Large intestine (tissue), 3 donors: ENCODE results near the gene NRG3. TPM values are rescaled to one million over a fixed set of nuclear protein-coding genes. Genes with fewer than 3 reads are reported as not detected.

ENCODE experiments used
- DNase-seq, 2 donors: peaks; one replicate each; pipeline versions ENCODE4 v3.0.0 to v3.0.0-alpha.2; 2013
- H3K27ac ChIP-seq: one replicate; pipeline ENCODE4 v1.5.1; 2013; ENCODE audit warnings: low read length
- H3K27me3 ChIP-seq: 2 replicates; pipeline ENCODE4 v1.6.1; 2013; ENCODE audit warnings: low read length; ENCODE audit not compliant: control insufficient read depth, insufficient read depth
- H3K36me3 ChIP-seq: 2 replicates; pipeline ENCODE4 v1.6.1; 2013; ENCODE audit warnings: low read length; ENCODE audit not compliant: control insufficient read depth, insufficient read depth
- H3K4me1 ChIP-seq: one replicate; pipeline ENCODE4 v1.6.1; 2013; ENCODE audit warnings: low read length; ENCODE audit not compliant: control insufficient read depth, insufficient read depth
- H3K4me3 ChIP-seq: one replicate; pipeline ENCODE4 v1.5.1; 2013; ENCODE audit warnings: low read length
- H3K9me3 ChIP-seq: one replicate; pipeline ENCODE4 v1.6.1; 2013; ENCODE audit warnings: mild to moderate bottlenecking, low read depth, low read length, moderate library complexity; ENCODE audit not compliant: control insufficient read depth
- WGBS: methylation state at CpG from one replicate; pipeline ENCODE4 v1.1.5; 2013; ENCODE audit warnings: low lambda C conversion rate; ENCODE audit not compliant: insufficient coverage; 5-methylcytosine and 5-hydroxymethylcytosine counted together
- polyA plus RNA-seq: library from polyadenylated mRNA; unstranded; fragments of 120-200 nt; gene quantifications from one replicate; pipeline ENCODE4 v1.2.1, GENCODE V29; 2013

NRG3 gene
- polyA plus RNA-seq, 1 donor = 0.96 TPM

- WGBS = no CpG with 5 or more reads among the region's 3 CpGs
- Histone ChIP-seq H3K4me1 (no peaks in the 10 kb centered on the region), H3K27ac (no peak overlapping the region), H3K36me3 (no peaks in the 10 kb centered on the region), H3K9me3 (no peaks in the 10 kb centered on the region), H3K4me3 (no peak overlapping the region), H3K27me3 (no peaks in the 10 kb centered on the region)
- no peak for DNase-seq
Measured at GRCh38 chr10:82289945-82290344, 415.0 kb downstream of the NRG3 start.

GRCh38 chr10:82294874-82295378 is 419.9 kb downstream of the NRG3 start:
- Histone ChIP-seq H3K4me3 (no peak overlapping the region), H3K27me3 (no peaks in the 10 kb centered on the region), H3K9me3 (no peaks in the 10 kb centered on the region), H3K27ac (no peak overlapping the region), H3K36me3 (no peaks in the 10 kb centered on the region), H3K4me1 (no peaks in the 10 kb centered on the region)
- WGBS = 71% methylated on average over 3 of the region's 3 CpGs
- no peak for DNase-seq

GRCh38 chr10:82308641-82309040 is 433.6 kb downstream of the NRG3 start:
- H3K36me3 ChIP-seq = no peaks in the 10 kb centered on the region
- DNase-seq = no peak
- no peaks in the 10 kb centered on the region for H3K9me3 ChIP-seq
- H3K4me3 ChIP-seq = no peak overlapping the region
- no peak overlapping the region for H3K27ac ChIP-seq
- H3K4me1 ChIP-seq = no peaks in the 10 kb centered on the region
- no CpG with 5 or more reads among the region's 4 CpGs for WGBS
- H3K27me3 ChIP-seq = no peaks in the 10 kb centered on the region

- no peak overlapping the region for H3K27ac ChIP-seq
- H3K4me3 ChIP-seq = no peak overlapping the region
- no peaks in the 10 kb centered on the region for H3K4me1 ChIP-seq
- no peaks in the 10 kb centered on the region for H3K9me3 ChIP-seq
- H3K36me3 ChIP-seq = no peaks in the 10 kb centered on the region
- no peak for DNase-seq
- no CpG with 5 or more reads among the region's 3 CpGs for WGBS
- no peaks in the 10 kb centered on the region for H3K27me3 ChIP-seq
Measured at GRCh38 chr10:82310839-82311238, 435.8 kb downstream of the NRG3 start.

GRCh38 chr10:82313401-82313800 is 438.4 kb downstream of the NRG3 start:
- DNase-seq = no peak
- Histone ChIP-seq H3K27ac (no peak overlapping the region), H3K27me3 (no peaks in the 10 kb centered on the region), H3K9me3 (no peaks in the 10 kb centered on the region), H3K4me3 (no peak overlapping the region), H3K36me3 (no peaks in the 10 kb centered on the region), H3K4me1 (no peaks in the 10 kb centered on the region)
- WGBS = 100% methylated on average over 1 of the region's 3 CpGs

- no peaks in the 10 kb centered on the region for H3K27me3 ChIP-seq
- WGBS = no CpG with 5 or more reads among the region's 3 CpGs
- no peaks in the 10 kb centered on the region for H3K36me3 ChIP-seq
- H3K4me3 ChIP-seq = no peak overlapping the region
- no peak for DNase-seq
- no peak overlapping the region for H3K27ac ChIP-seq
- H3K4me1 ChIP-seq = no peaks in the 10 kb centered on the region
- H3K9me3 ChIP-seq = no peaks in the 10 kb centered on the region
Measured at GRCh38 chr10:82318534-82318933, 443.5 kb downstream of the NRG3 start.

- WGBS = 100% methylated on average over 1 of the region's 5 CpGs
- H3K4me1 ChIP-seq = no peaks in the 10 kb centered on the region
Measured at GRCh38 chr10:82319074-82319473, 444.1 kb downstream of the NRG3 start.

GRCh38 chr10:82319562-82319961 is 444.6 kb downstream of the NRG3 start:
- H3K27me3 ChIP-seq = no peaks in the 10 kb centered on the region
- H3K27ac ChIP-seq = no peak overlapping the region
- WGBS = no CpG with 5 or more reads among the region's 1 CpG
- H3K4me1 ChIP-seq = no peaks in the 10 kb centered on the region
- DNase-seq = no peak
- no peaks in the 10 kb centered on the region for H3K9me3 ChIP-seq
- no peak overlapping the region for H3K4me3 ChIP-seq
- no peaks in the 10 kb centered on the region for H3K36me3 ChIP-seq

More at GRCh38 chr10:82319074-82319473, 444.1 kb downstream of the NRG3 start:
- H3K9me3 ChIP-seq = no peaks in the 10 kb centered on the region
- DNase-seq = no peak
- H3K4me3 ChIP-seq = no peak overlapping the region
- H3K27ac ChIP-seq = no peak overlapping the region
- H3K27me3 ChIP-seq = no peaks in the 10 kb centered on the region
- no peaks in the 10 kb centered on the region for H3K36me3 ChIP-seq

GRCh38 chr10:82321724-82322123 is 446.7 kb downstream of the NRG3 start:
- Histone ChIP-seq H3K4me1 (no peaks in the 10 kb centered on the region), H3K4me3 (no peak overlapping the region), H3K27me3 (no peaks in the 10 kb centered on the region), H3K36me3 (no peaks in the 10 kb centered on the region), H3K9me3 (no peaks in the 10 kb centered on the region), H3K27ac (no peak overlapping the region)
- no peak for DNase-seq

- no CpG with 5 or more reads among the region's 2 CpGs for WGBS
- H3K36me3 ChIP-seq = no peaks in the 10 kb centered on the region
- H3K9me3 ChIP-seq = no peaks in the 10 kb centered on the region
- no peaks in the 10 kb centered on the region for H3K27me3 ChIP-seq
- H3K4me1 ChIP-seq = no peaks in the 10 kb centered on the region
- H3K4me3 ChIP-seq = no peak overlapping the region
- no peak overlapping the region for H3K27ac ChIP-seq
- DNase-seq = no peak
Measured at GRCh38 chr10:82331716-82332115, 456.7 kb downstream of the NRG3 start.

- WGBS = no CpG with 5 or more reads among the region's 1 CpG
- no peaks in the 10 kb centered on the region for H3K27me3 ChIP-seq
- no peaks in the 10 kb centered on the region for H3K36me3 ChIP-seq
- no peak overlapping the region for H3K4me3 ChIP-seq
- no peaks in the 10 kb centered on the region for H3K4me1 ChIP-seq
- DNase-seq = peak in 1 of 2 donors; percentile 3
- no peaks in the 10 kb centered on the region for H3K9me3 ChIP-seq
- no peak overlapping the region for H3K27ac ChIP-seq
Measured at GRCh38 chr10:82335831-82336230, 460.8 kb downstream of the NRG3 start.
